ENCODE data around the gene EPS15. TPM values are rescaled to one million over a fixed set of nuclear protein-coding genes. Genes with fewer than 3 reads are reported as not detected.

Gene EPS15
- total and polyA plus RNA-seq, 12 donors = 12.4 to 81.4 (median 63.0) TPM

DNA sequence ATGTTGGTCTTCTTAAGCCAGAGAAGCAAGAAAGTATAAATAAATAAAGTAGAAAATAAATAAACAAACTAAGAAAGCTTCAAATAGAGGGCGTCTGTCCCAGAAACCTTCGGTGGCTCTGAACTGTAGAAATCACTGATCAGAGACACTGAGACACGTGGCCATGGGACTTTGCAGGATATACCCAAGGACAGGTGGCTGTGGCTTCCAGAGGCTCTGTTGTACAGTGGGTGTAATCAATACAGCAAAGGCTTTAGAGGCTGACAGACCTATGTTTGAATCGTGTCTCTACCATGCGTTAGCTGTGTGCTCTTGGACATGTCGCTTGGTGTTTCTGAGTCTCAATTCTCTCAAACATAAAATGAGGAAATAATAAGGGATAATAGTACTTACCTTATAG is 41.0 kb upstream of the EPS15 start:
- WGBS, 2 donors = 88 to 93% methylated on average over 6 of the region's 6 CpGs
- Histone ChIP-seq H3K27ac (no peak overlapping the region), H3K36me3 (no peaks in the 10 kb centered on the region), H3K9me3 (no peaks in the 10 kb centered on the region), H3K4me1 (peaks cover 0 to 35% (median 7%) of the 10 kb centered on the region in 9 donors), H3K4me3 (no peak overlapping the region), H3K27me3 (no peaks in the 10 kb centered on the region)
- ATAC-seq (no peak), DNase-seq (no peak)
- intact Hi-C loops (cut with DNase I) = no loop called here
- TF ChIP-seq, protein P1, sequence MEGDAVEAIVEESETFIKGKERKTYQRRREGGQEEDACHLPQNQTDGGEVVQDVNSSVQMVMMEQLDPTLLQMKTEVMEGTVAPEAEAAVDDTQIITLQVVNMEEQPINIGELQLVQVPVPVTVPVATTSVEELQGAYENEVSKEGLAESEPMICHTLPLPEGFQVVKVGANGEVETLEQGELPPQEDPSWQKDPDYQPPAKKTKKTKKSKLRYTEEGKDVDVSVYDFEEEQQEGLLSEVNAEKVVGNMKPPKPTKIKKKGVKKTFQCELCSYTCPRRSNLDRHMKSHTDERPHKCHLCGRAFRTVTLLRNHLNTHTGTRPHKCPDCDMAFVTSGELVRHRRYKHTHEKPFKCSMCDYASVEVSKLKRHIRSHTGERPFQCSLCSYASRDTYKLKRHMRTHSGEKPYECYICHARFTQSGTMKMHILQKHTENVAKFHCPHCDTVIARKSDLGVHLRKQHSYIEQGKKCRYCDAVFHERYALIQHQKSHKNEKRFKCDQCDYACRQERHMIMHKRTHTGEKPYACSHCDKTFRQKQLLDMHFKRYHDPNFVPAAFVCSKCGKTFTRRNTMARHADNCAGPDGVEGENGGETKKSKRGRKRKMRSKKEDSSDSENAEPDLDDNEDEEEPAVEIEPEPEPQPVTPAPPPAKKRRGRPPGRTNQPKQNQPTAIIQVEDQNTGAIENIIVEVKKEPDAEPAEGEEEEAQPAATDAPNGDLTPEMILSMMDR (IDR thresholded peaks at IDR 0.05) = no peak

DNA sequence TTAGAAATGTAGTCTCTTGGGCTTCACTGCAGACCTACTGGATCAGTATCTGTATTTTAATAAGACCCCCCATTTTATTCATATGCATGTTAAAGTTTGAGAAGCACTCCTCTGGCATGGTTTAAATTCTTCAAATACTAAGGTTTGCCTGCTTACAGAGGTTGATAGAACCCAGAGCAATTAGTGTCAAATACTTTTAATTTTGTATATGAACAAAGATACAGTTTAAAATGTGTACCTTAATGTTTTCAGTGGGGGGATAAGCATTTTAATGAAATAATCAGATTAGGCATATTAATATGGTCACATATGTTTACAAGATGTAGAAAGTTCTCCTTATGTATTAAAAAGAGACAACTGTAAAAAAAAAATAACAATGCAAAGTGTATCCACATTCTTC is 40.4 kb upstream of the EPS15 start:
- Histone ChIP-seq H3K36me3 (no peaks in the 10 kb centered on the region), H3K27ac (no peak overlapping the region), H3K9me3 (no peaks in the 10 kb centered on the region), H3K4me3 (no peak overlapping the region), H3K27me3 (no peaks in the 10 kb centered on the region), H3K4me1 (peaks cover 0 to 35% (median 7%) of the 10 kb centered on the region in 9 donors)
- TF ChIP-seq, protein P1 (IDR thresholded peaks at IDR 0.05) = no peak
- intact Hi-C loops (cut with DNase I) = no loop called here
- no peak for DNase-seq
- no peak for ATAC-seq

DNA sequence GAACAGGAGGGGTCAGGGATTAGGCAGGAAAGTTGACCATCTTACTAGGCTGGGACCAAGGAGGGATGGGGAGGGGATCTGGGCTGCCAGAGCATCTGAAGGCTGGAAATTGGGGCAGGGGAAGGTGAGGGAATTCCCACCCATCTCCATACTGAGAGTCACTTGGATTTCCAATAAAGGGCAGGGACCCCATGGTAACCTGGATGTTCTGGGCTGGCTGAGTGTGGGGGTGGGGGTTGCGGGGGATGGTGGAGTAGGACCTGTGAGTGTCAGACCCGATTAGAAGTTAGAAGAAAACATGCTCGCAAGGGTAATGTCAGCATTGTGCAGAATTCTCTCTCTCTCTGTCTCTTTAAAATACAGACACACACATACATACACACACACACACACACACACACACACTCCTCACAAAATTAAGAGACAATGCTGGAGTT is 40.0 kb upstream of the EPS15 start:
- DNase-seq (no peak), ATAC-seq (no peak)
- no peak overlapping the region for H3K27ac ChIP-seq
- no peaks in the 10 kb centered on the region for H3K27me3 ChIP-seq
- intact Hi-C loops (cut with DNase I) = no loop called here
- no peaks in the 10 kb centered on the region for H3K9me3 ChIP-seq
- TF ChIP-seq, protein P1 (IDR thresholded peaks at IDR 0.05) = no peak
- WGBS, 2 donors = 65 to 67% methylated on average over 3 of the region's 3 CpGs
- H3K4me3 ChIP-seq = no peak overlapping the region
- H3K36me3 ChIP-seq = no peaks in the 10 kb centered on the region
- H3K4me1 ChIP-seq = peaks cover 0 to 31% (median 5%) of the 10 kb centered on the region in 9 donors

DNA sequence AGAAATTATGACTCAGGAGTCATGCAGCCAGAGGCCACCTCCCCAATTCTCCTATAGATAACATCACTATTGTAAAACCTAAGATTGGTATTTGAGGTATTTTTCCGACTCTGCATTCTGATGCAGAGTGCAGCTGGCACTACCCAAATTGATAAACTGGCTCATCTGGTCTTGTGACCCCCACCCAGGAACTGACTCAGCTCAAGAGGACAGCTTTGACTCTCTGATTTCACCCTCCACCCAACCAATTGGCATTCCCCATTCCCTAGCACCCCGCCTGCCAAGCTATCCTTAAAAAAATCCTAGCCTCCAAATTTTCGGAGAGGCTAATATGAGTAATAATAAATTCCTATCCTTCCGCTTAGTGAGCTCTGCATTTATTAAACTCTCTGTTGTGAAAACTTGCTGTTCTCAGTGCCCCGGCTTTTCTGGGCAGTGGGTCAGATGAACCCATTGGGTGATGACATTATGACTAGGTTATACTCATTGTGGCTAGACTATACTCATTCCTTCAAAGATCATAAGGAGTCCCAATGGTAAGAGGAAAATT is 39.4 kb upstream of the EPS15 start:
- Histone ChIP-seq H3K36me3 (no peaks in the 10 kb centered on the region), H3K4me1 (peaks cover 0 to 28% (median 0%) of the 10 kb centered on the region in 9 donors), H3K9me3 (no peaks in the 10 kb centered on the region), H3K4me3 (no peak overlapping the region), H3K27me3 (no peaks in the 10 kb centered on the region), H3K27ac (no peak overlapping the region)
- TF ChIP-seq, protein P1 (IDR thresholded peaks at IDR 0.05) = no peak
- intact Hi-C loops (cut with DNase I) = no loop called here
- DNase-seq (no peak), ATAC-seq (no peak)
- WGBS, 2 donors = 88 to 91% methylated on average over 5 of the region's 5 CpGs

All from heart right ventricle (tissue), 16 donors.